Breast epithelium (tissue), 4 donors: Measurements from ENCODE around the gene TOX2. TPM values are rescaled to one million over a fixed set of nuclear protein-coding genes. Genes with fewer than 3 reads are reported as not detected.

Source experiments
- DNase-seq, 2 donors: peaks; one replicate each; pipeline ENCODE4 v3.0.0-alpha.2; 2019; ENCODE audit warnings: low spot score in 2 of 2
- H3K27ac ChIP-seq, 2 donors: fragments of 200-600 bp; sonication (generic) in 1 of 2; one replicate each; pipeline ENCODE4 v1.5.1; 2016 to 2019; ENCODE audit warnings: mild to moderate bottlenecking in 1 of 2
- H3K27me3 ChIP-seq, 2 donors: fragments of 200-600 bp; sonication (generic) in 1 of 2; one replicate each; pipeline versions ENCODE4 v1.5.1 to v1.6.0; 2017 to 2019; ENCODE audit warnings: control low read depth in 1 of 2, mild to moderate bottlenecking in 1 of 2
- H3K36me3 ChIP-seq: fragments of 200-600 bp; one replicate; pipeline ENCODE4 v1.5.1; 2019
- H3K4me1 ChIP-seq, 2 donors: fragments of 200-600 bp; sonication (generic); one replicate each; pipeline ENCODE4 v1.5.1; 2016 to 2019; ENCODE audit warnings: control low read depth in 1 of 2
- H3K4me3 ChIP-seq, 3 donors: fragments of 200-600 bp; sonication (generic); 1 replicate in 2 of 3; 2 replicates in 1 of 3; pipeline ENCODE4 v1.5.1; 2016 to 2019; ENCODE audit warnings: mild to moderate bottlenecking in 3 of 3, moderate library complexity in 2 of 3
- H3K9me3 ChIP-seq, 2 donors: fragments of 200-600 bp; sonication (generic) in 1 of 2; one replicate each; pipeline ENCODE4 v1.5.1; 2016 to 2019; ENCODE audit warnings: control low read depth in 1 of 2
- POLR2A ChIP-seq: fragments of 450-650 bp; IDR thresholded peaks from one replicate; pipeline ENCODE4 v1.6.1; 2016; ENCODE audit warnings: antibody characterized with exemption, mild to moderate bottlenecking, moderate library complexity
- POLR2AphosphoS5 ChIP-seq, 3 donors: sonication (generic); formaldehyde crosslinking; IDR thresholded peaks; one replicate each; pipeline ENCODE4 v1.6.1; 2017; ENCODE audit warnings: antibody characterized with exemption in 3 of 3
- intact Hi-C: fragments of 100-400 bp; cut with DNase I; formaldehyde crosslinking; loops from one replicate; pipeline ENCODE4 v1.15.1; 2023; ENCODE audit warnings: low total_unique reads
- total RNA-seq, 3 donors: library from RNA; depleted of rRNA; stranded (reverse); fragments of >200 nt; gene quantifications; one replicate each; pipeline ENCODE4 v1.1.0, GENCODE V29; 2016
- TF ChIP-seq, protein P1 (sequence below), 3 donors: fragments of 450-650 bp; IDR thresholded peaks; one replicate each; pipeline ENCODE4 v1.5.1; 2016 to 2017; ENCODE audit warnings: antibody characterized with exemption in 3 of 3, mild to moderate bottlenecking in 3 of 3, moderate library complexity in 3 of 3

TOX2 gene
- total RNA-seq, 3 donors from 2014 or later: 0.44 to 7.4 (median 0.66) TPM

DNA sequence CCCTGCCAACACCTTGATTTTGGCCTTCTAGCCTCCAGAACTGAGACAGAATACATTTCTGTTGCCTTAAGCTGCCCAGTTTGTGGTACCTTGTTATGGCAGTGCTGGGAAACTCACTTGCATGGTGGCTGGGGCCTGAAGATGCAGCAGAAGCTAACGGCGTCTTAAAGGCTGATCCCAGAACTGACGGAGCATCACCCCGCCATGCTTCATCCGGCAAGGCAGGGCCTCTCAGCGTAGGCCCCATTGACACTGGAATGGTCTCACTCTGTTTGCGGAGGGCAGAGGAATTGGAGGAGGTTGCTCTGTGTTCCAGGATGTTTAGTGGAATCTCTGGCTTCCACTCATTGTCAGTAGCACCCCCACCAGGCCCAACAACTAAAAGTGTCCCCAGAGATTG is 170.2 kb downstream of the TOX2 start:
- Histone ChIP-seq H3K9me3 (no peaks in the 10 kb centered on the region), H3K27me3 (no peaks in the 10 kb centered on the region), H3K4me1 (no peaks in the 10 kb centered on the region), H3K36me3 (no peaks in the 10 kb centered on the region), H3K4me3 (no peak overlapping the region), H3K27ac (no peak overlapping the region)
- DNase-seq: peak in 1 of 2 donors; percentile 7
- TF ChIP-seq POLR2AphosphoS5 (IDR thresholded peaks at IDR 0.05): no peak
- TF ChIP-seq, protein P1, sequence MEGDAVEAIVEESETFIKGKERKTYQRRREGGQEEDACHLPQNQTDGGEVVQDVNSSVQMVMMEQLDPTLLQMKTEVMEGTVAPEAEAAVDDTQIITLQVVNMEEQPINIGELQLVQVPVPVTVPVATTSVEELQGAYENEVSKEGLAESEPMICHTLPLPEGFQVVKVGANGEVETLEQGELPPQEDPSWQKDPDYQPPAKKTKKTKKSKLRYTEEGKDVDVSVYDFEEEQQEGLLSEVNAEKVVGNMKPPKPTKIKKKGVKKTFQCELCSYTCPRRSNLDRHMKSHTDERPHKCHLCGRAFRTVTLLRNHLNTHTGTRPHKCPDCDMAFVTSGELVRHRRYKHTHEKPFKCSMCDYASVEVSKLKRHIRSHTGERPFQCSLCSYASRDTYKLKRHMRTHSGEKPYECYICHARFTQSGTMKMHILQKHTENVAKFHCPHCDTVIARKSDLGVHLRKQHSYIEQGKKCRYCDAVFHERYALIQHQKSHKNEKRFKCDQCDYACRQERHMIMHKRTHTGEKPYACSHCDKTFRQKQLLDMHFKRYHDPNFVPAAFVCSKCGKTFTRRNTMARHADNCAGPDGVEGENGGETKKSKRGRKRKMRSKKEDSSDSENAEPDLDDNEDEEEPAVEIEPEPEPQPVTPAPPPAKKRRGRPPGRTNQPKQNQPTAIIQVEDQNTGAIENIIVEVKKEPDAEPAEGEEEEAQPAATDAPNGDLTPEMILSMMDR (IDR thresholded peaks at IDR 0.05): no peak
- TF ChIP-seq POLR2A: no peak
- intact Hi-C loops: loop anchor here (5.0 kb wide), 1 partner anchor 553 kb away; no protein-coding TSS in a partner anchor

DNA sequence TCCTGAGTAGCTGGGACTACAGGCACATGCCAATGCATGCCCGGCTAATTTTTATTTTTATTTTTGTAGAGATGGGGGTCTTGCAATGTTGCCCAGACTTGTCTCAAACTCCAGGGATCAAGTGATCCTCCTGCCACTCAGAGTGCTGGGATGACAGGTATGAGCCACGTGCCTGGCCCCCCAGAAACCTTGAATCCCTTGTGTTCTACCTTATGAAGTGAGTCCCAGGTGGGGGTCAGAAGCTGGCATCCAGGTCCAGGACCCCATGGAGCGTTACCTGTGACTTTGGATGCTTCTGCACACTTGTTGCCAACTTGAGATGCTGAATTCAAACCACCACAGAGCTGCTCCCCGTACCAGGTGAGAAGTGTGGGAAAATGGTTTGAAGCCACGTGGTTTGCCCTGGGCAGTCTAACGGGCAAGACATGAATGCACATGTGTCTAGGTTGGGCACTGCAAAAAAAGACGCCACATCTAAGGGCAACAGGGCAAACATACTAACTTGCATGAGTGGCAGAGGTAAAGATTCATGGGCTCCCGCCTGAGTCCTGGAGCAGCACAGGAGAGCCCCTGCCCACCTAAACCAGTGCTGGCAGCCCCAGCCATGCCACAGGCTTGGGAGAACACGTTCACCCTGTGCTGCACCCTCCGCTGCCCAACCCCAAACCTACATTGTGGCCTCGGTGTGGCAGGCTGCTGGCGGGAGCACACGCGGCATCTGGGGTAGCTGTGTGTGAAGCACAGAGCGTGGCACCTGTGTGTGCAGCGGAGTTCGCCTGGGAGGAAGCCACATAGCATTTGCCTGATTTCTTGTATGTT is 171.2 kb downstream of the TOX2 start:
- intact Hi-C loops: no loop called here
- Histone ChIP-seq H3K27me3 (no peaks in the 10 kb centered on the region), H3K9me3 (no peaks in the 10 kb centered on the region), H3K36me3 (no peaks in the 10 kb centered on the region), H3K27ac (no peak overlapping the region), H3K4me1 (no peaks in the 10 kb centered on the region), H3K4me3 (no peak overlapping the region)
- TF ChIP-seq POLR2AphosphoS5 (IDR thresholded peaks at IDR 0.05): no peak
- TF ChIP-seq POLR2A: no peak
- TF ChIP-seq, protein P1 (IDR thresholded peaks at IDR 0.05): no peak
- DNase-seq: no peak

DNA sequence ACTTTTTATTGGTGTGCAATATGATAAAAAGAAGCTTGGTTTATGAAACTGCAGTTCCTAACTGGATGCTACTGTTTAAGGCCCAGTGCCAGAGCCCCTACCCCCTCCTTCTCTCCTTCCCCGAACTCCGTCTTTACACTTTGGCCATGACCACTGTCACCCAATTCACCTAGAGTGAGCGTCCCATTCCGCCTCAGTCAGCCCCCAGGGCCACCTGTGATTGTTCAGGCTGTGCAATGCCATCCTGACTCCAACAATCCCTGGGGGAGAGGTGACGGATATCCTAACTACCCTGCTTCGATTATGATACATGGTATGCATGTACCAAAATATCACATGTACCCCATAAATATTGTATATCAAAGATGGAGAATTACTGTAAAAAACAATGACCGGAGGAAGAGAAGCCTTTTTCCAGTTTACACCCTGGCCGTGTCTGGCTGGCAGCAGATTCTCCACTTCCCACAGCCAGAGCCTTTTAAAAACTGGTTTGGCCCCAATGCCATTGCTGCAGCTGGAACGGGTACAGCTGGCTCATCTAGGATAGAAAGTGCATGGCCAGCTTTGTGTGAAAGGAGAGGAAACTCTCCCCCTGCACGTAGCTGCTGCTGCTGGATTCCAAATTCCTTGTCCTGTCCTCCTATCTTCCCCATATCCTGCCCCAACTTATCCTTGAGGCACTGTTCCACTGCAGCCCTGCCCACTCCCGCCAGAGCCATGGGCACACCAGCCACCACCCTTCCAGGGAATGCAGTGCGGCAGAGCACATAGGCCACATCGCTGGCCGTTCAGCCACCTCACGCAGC is 172.6 kb downstream of the TOX2 start:
- Histone ChIP-seq H3K4me3 (no peak overlapping the region), H3K4me1 (no peaks in the 10 kb centered on the region), H3K9me3 (no peaks in the 10 kb centered on the region), H3K36me3 (no peaks in the 10 kb centered on the region), H3K27me3 (no peaks in the 10 kb centered on the region), H3K27ac (peak overlapping the region in 1 of 2 donors; percentile 30)
- TF ChIP-seq POLR2A (no peak), POLR2AphosphoS5 (IDR thresholded peaks at IDR 0.05) (no peak)
- TF ChIP-seq, protein P1 (IDR thresholded peaks at IDR 0.05): no peak
- intact Hi-C loops: no loop called here
- peak in 1 of 2 donors; percentile 54 for DNase-seq

DNA sequence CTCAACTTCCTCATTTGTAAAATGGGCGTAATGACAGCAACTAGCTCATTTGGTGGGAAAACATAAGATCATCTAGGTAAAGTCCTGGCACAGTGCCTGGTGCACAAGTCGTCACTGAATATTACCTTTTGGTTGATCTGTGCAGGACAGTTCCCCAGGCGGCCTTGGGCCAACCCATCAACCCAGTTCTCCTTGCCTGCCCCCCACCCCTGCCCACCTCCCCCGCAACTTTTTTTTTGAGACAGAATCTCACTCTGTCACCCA is 173.1 kb downstream of the TOX2 start:
- H3K4me3 ChIP-seq: no peak overlapping the region
- H3K27me3 ChIP-seq: no peaks in the 10 kb centered on the region
- intact Hi-C loops: no loop called here
- H3K4me1 ChIP-seq: no peaks in the 10 kb centered on the region
- TF ChIP-seq, protein P1 (IDR thresholded peaks at IDR 0.05): no peak
- no peak for TF ChIP-seq POLR2A
- no peak for TF ChIP-seq POLR2AphosphoS5 (IDR thresholded peaks at IDR 0.05)
- peak overlapping the region in 1 of 2 donors; percentile 30 for H3K27ac ChIP-seq
- no peak for DNase-seq
- no peaks in the 10 kb centered on the region for H3K9me3 ChIP-seq
- H3K36me3 ChIP-seq: no peaks in the 10 kb centered on the region
